Upper lobe of left lung (tissue), 6 donors: ENCODE measurements around the gene GINS2. TPM values are rescaled to one million over a fixed set of nuclear protein-coding genes. Genes with fewer than 3 reads are reported as not detected.

Experiments used
- ATAC-seq, 2 donors: fragments of 200-7000 bp; cut with Tn5 transposase; one replicate each; pipeline ENCODE4 v1.9.1; 2022; ENCODE audit warnings: mild to moderate bottlenecking in 2 of 2, moderate library complexity in 2 of 2; ENCODE audit not compliant: low FRiP score in 2 of 2
- DNase-seq, 2 donors: peaks; one replicate each; pipeline ENCODE4 v3.0.0-alpha.2; 2019 to 2020
- H3K27ac ChIP-seq, 4 donors: fragments of 200-600 bp; sonication (generic); one replicate each; pipeline ENCODE4 v1.5.1; 2016 to 2019
- H3K27me3 ChIP-seq, 4 donors: fragments of 200-600 bp; sonication (generic); one replicate each; pipeline ENCODE4 v1.5.1; 2017 to 2019
- H3K36me3 ChIP-seq, 4 donors: fragments of 200-600 bp; sonication (generic); one replicate each; pipeline ENCODE4 v1.5.1; 2016 to 2019
- H3K4me1 ChIP-seq, 4 donors: fragments of 200-600 bp; sonication (generic); one replicate each; pipeline ENCODE4 v1.5.1; 2018 to 2019
- H3K4me3 ChIP-seq, 4 donors: fragments of 200-600 bp; sonication (generic); one replicate each; pipeline ENCODE4 v1.5.1; 2017 to 2019; ENCODE audit warnings: mild to moderate bottlenecking in 2 of 4, moderate library complexity in 1 of 4
- H3K9me3 ChIP-seq, 4 donors: fragments of 200-600 bp; sonication (generic); one replicate each; pipeline ENCODE4 v1.5.1; 2018 to 2019
- CTCF ChIP-seq, 6 experiments: fragments of 450-650 bp in 4 of 6; fragments of 200-600 bp in 2 of 6; sonication (generic) in 2 of 6; IDR thresholded peaks; one replicate each; pipeline ENCODE4 v1.5.1; 2016 to 2019; ENCODE audit warnings: antibody characterized with exemption in 6 of 6
- EP300 ChIP-seq, 4 donors: sonication (generic); formaldehyde crosslinking; IDR thresholded peaks; one replicate each; pipeline ENCODE4 v1.5.1; 2017; ENCODE audit warnings: antibody characterized with exemption in 4 of 4, control low read depth in 2 of 4
- POLR2A ChIP-seq, 4 donors: fragments of 450-650 bp; IDR thresholded peaks; one replicate each; pipeline ENCODE4 v1.5.1; 2016 to 2017; ENCODE audit warnings: antibody characterized with exemption in 4 of 4, mild to moderate bottlenecking in 2 of 4
- POLR2AphosphoS5 ChIP-seq, 2 donors: sonication (generic); formaldehyde crosslinking; IDR thresholded peaks; one replicate each; pipeline ENCODE4 v1.5.1; 2017; ENCODE audit warnings: antibody characterized with exemption in 2 of 2
- WGBS, 2 donors: methylation state at CpG; one replicate each; pipeline ENCODE4 v1.1.5; 2017 to 2018; 5-methylcytosine and 5-hydroxymethylcytosine counted together
- total RNA-seq, 6 donors: library from RNA; depleted of rRNA in 4 of 6; stranded (reverse); fragments of >200 nt in 4 of 6; gene quantifications; one replicate each; pipeline versions ENCODE4 v1.1.0 to v1.2.1, GENCODE V29; 2016 to 2021
- donor health status: DM: no; HTN: no; CAD: no; lungs with moderate emphysema.
- donor health status: DM: no; HTN: yes; CAD: no; lungs with severe emphysema.

GINS2 gene
- total RNA-seq, 6 donors from 2014 or later, result 0.39 to 0.91 (median 0.75) TPM; not detected in 2

GRCh38 chr16:85728879-85729278 is 40.1 kb upstream of the GINS2 start:
- H3K36me3 ChIP-seq, result no peaks in the 10 kb centered on the region
- TF ChIP-seq CTCF (IDR thresholded peaks at IDR 0.05) (no peak), POLR2A (IDR thresholded peaks at IDR 0.05) (no peak), POLR2AphosphoS5 (IDR thresholded peaks at IDR 0.05) (no peak), EP300 (IDR thresholded peaks at IDR 0.05) (no peak)
- no peak overlapping the region for H3K27ac ChIP-seq
- peaks cover 0 to 7% (median 2%) of the 10 kb centered on the region in 4 donors for H3K4me1 ChIP-seq
- H3K9me3 ChIP-seq, result no peaks in the 10 kb centered on the region
- ATAC-seq, result no peak
- DNase-seq, result no peak
- no peak overlapping the region for H3K4me3 ChIP-seq
- WGBS, 2 donors, result 60 to 81% methylated on average over 4 to 7 of the region's 7 CpGs
- no peaks in the 10 kb centered on the region for H3K27me3 ChIP-seq

GRCh38 chr16:85724936-85725335 is 36.2 kb upstream of the GINS2 start:
- H3K27ac ChIP-seq, result no peak overlapping the region
- no peaks in the 10 kb centered on the region for H3K27me3 ChIP-seq
- TF ChIP-seq CTCF (IDR thresholded peaks at IDR 0.05) (no peak), POLR2AphosphoS5 (IDR thresholded peaks at IDR 0.05) (no peak), EP300 (IDR thresholded peaks at IDR 0.05) (no peak)
- peaks cover 0 to 4% (median 0%) of the 10 kb centered on the region in 4 donors for H3K4me1 ChIP-seq
- H3K4me3 ChIP-seq, result no peak overlapping the region
- no peaks in the 10 kb centered on the region for H3K36me3 ChIP-seq
- 84 to 86% methylated on average over 6 to 12 of the region's 12 CpGs for WGBS, 2 donors
- ATAC-seq (no peak), DNase-seq (no peak)
- H3K9me3 ChIP-seq, result no peaks in the 10 kb centered on the region

- no peak overlapping the region for H3K4me3 ChIP-seq
- no peaks in the 10 kb centered on the region for H3K9me3 ChIP-seq
- ATAC-seq, result no peak
- no peaks in the 10 kb centered on the region for H3K36me3 ChIP-seq
- no peak overlapping the region for H3K27ac ChIP-seq
- H3K4me1 ChIP-seq, result no peaks in the 10 kb centered on the region
- 85 to 90% methylated on average over 14 to 20 of the region's 20 CpGs for WGBS, 2 donors
- H3K27me3 ChIP-seq, result no peaks in the 10 kb centered on the region
- DNase-seq, result no peak
- TF ChIP-seq POLR2AphosphoS5 (IDR thresholded peaks at IDR 0.05) (no peak), CTCF (IDR thresholded peaks at IDR 0.05) (no peak), POLR2A (IDR thresholded peaks at IDR 0.05) (no peak), EP300 (IDR thresholded peaks at IDR 0.05) (no peak)
These were observed 35.5 kb upstream of the GINS2 start for GRCh38 chr16:85724126-85724879.

GRCh38 chr16:85722128-85722893 is 33.6 kb upstream of the GINS2 start:
- no peaks in the 10 kb centered on the region for H3K36me3 ChIP-seq
- peaks cover 0 to 6% (median 3%) of the 10 kb centered on the region in 4 donors for H3K4me1 ChIP-seq
- TF ChIP-seq POLR2A (IDR thresholded peaks at IDR 0.05) (no peak), CTCF (IDR thresholded peaks at IDR 0.05) (no peak), EP300 (IDR thresholded peaks at IDR 0.05) (no peak), POLR2AphosphoS5 (IDR thresholded peaks at IDR 0.05) (no peak)
- H3K27me3 ChIP-seq, result no peaks in the 10 kb centered on the region
- H3K27ac ChIP-seq, result no peak overlapping the region
- ATAC-seq, result no peak
- DNase-seq, result no peak
- 94 to 97% methylated on average over 8 to 19 of the region's 20 CpGs for WGBS, 2 donors
- H3K4me3 ChIP-seq, result no peak overlapping the region
- no peaks in the 10 kb centered on the region for H3K9me3 ChIP-seq
